K562 (cell line): ENCODE data around the gene CEMIP. TPM values are rescaled to one million over a fixed set of nuclear protein-coding genes. Genes with fewer than 3 reads are reported as not detected.
A peak's percentile ranks its signal among the peaks of the same experiment; 100 is the strongest.
"Not testable (repeated sequence)": the region's sequence is repeated elsewhere in the genome, so short reads cannot be mapped to it uniquely, and the experiment has no call there.

Experiments used
- CEBPB ChIP-seq: fragments of 450-650 bp; IDR thresholded peaks from 2 replicates; pipeline ENCODE4 v1.6.1; 2016; ENCODE audit warnings: missing genetic modification characterization, missing compliant biosample characterization
- CEBPG ChIP-seq, 3 experiments: fragments of 200-800 bp in 1 of 3; sonication (Bioruptor generic) in 1 of 3; sonication (generic) in 1 of 3; formaldehyde crosslinking in 1 of 3; IDR thresholded peaks in 2 of 3; conservative IDR thresholded peaks in 1 of 3; 2 replicates each; pipeline versions ENCODE4 v1.6.1 to v1.8.0; 2016 to 2022; ENCODE audit warnings: missing compliant biosample characterization in 2 of 3, missing genetic modification characterization in 2 of 3, mild to moderate bottlenecking in 1 of 3, missing genetic modification reagents in 1 of 3
- CTBP1 ChIP-seq: fragments of 450-650 bp; IDR thresholded peaks from 2 replicates; pipeline ENCODE4 v1.6.1; 2016; ENCODE audit warnings: borderline replicate concordance
- FOS ChIP-seq: IDR thresholded peaks from 3 replicates; pipeline ENCODE4 v1.6.1; 2011; ENCODE audit not compliant: insufficient read length; ENCODE audit errors: extremely low read depth
- JUN ChIP-seq, 2 experiments: sonication (generic) in 1 of 2; formaldehyde crosslinking in 1 of 2; IDR thresholded peaks; 2 replicates each; pipeline versions ENCODE4 v1.6.1 to v1.8.0; 2012 to 2022; ENCODE audit warnings: borderline replicate concordance in 2 of 2, mild to moderate bottlenecking in 2 of 2, improper control_type of control experiment in 1 of 2, low read depth in 1 of 2, low read length in 1 of 2, missing genetic modification reagents in 1 of 2
- PRDM10 ChIP-seq: fragments of 450-650 bp; IDR thresholded peaks from 2 replicates; pipeline ENCODE4 v1.6.1; 2018; ENCODE audit not compliant: partially characterized antibody
- SMARCE1 ChIP-seq: fragments of 450-650 bp; IDR thresholded peaks from 2 replicates; pipeline ENCODE4 v1.7.1; 2016; ENCODE audit warnings: mild to moderate bottlenecking
- ZEB2 ChIP-seq: fragments of 450-650 bp; IDR thresholded peaks from 2 replicates; pipeline ENCODE4 v1.6.1; 2016
- polyA plus RNA-seq, 8 experiments: library from polyadenylated mRNA; depleted of rRNA in 4 of 8; stranded (reverse) in 5 of 8; unstranded in 3 of 8; fragments of >200 nt; fragmentation: Nextera tagmentation in 2 of 8; fragmentation: Illumina TruSeq in 1 of 8; extraction: Ambion mirVana in 2 of 8; extraction: Trizol in 1 of 8; gene quantifications; 2 replicates each; pipeline versions ENCODE4 v1.2.1 to v1.2.3, GENCODE V29; 2011 to 2014; ENCODE audit warnings: inconsistent platforms in 1 of 8, missing spikeins in 1 of 8
- total RNA-seq, 7 experiments: library from RNA; depleted of rRNA in 6 of 7; stranded (reverse); fragments of >200 nt in 6 of 7; fragmentation: Illumina TruSeq in 2 of 7; extraction: Trizol in 2 of 7; gene quantifications; 2 replicates each; pipeline versions ENCODE4 v1.2.1 to v1.2.3, GENCODE V29; 2011 to 2021; ENCODE audit warnings: low replicate concordance in 1 of 7

CEMIP gene
- total and polyA plus RNA-seq, 9 of the 15 experiments (the other 6 are each of a cell fraction or from before 2014, with no cell fraction given): 0.33 TPM; not detected in 8

GRCh38 chr15:80955571-80956452 is 176.6 kb downstream of the CEMIP start (continued):
- TF ChIP-seq CEBPG (CRISPR knock-in tag; IDR thresholded peaks at IDR 0.05) (peak; percentile 70; the same call in 1 of the 2 replicates), CEBPG (tag; conservative IDR thresholded peaks at IDR 0.05 in 1 of 2, IDR thresholded peaks at IDR 0.05 in 1 of 2) (peak; percentile 8 to 84; a peak in 2 of 4 replicates), CTBP1 (0 out of 2 replicates have a peak, but pooled peaks have one; percentile 33), JUN (IDR thresholded peaks at IDR 0.05; ENCODE audit: borderline replicate concordance, low read depth, low read length) (peak; percentile 87), SMARCE1 (peak; percentile 82), PRDM10 (peak; percentile 62), CEBPB (tag) (peak; percentile 71), ZEB2 (peak; percentile 65; the same call in 1 of the 2 replicates), FOS (peak; percentile 20)
- not testable (repeated sequence) for TF ChIP-seq JUN (CRISPR knock-in tag; IDR thresholded peaks at IDR 0.05; ENCODE audit: borderline replicate concordance)
